GM18907 (cell line): Measurements from ENCODE around the gene PPP1R1B.
"Not testable (repeated sequence)": the region's sequence is repeated elsewhere in the genome, so short reads cannot be mapped to it uniquely, and the experiment has no call there.

Experiments used
- ATAC-seq: cut with Tn5 transposase; IDR thresholded peaks from one replicate; pipeline ENCODE4 v1.9.1; 2021; ENCODE audit warnings: mild to moderate bottlenecking, moderate library complexity; ENCODE audit not compliant: unreplicated experiment

Gene PPP1R1B

DNA sequence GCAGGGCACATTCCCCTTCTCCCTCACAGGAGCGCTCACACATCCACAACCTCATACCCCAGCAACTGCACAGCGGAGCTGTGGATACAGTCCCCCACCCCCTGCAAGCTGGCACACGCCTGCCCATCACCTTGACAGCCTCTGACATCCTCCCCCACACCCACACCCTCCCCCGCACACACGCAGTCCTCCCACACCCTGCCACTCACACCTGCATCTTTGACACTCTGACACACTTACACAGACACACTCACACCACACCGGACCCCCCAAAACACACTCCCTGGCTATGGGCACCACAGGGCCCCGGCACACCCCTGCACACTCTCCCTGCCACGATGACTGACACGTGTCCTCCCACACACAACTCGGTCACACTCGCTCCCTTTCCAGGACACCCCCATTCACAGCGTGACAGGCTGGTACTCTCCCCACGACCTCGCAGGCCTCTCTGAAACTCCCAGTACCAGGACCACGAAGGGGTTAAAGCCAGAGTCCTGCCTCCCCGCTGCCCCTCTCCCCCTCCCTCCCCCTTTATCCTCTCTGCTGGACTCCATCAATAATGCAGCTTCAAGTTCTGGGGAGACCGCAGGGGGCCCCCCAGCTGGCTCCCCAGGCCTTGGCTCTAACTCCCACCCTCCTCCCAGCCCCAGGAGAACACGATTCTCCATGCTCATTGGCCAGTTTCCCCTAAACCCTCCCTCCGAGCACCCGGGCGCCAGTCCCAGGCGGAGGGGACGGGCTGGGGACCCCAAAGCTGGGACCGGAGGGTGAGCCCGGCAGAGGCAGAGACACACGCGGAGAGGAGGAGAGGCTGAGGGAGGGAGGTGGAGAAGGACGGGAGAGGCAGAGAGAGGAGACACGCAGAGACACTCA lies at the start of gene PPP1R1B:
Gene PPP1R1B (plus strand): TSS at position 782 of the 876 bp plus-strand sequence. CDS start 441 bp downstream, outside the sequence.
- no peak for ATAC-seq

DNA sequence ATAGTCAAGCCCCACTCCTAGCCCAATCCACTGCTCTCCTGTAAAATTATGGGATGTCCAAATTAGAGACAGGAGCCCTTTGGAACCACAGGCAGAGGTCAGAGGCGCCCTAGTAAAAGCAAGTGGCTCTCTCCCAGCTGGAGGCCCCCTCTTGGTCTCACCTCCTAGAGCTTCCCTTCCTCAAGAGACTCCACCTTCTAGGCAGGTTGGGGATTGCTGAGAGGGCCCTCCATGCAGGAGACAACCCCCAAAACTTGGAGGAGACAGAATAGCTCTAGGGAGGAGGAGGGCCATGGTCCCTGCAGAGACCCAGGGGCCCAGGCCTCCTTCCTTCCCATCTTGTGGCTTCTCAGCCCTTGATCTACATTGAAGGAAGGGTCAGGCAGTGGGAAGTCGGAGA lies 48.5 kb upstream of the PPP1R1B start:
- ATAC-seq, result no peak

DNA sequence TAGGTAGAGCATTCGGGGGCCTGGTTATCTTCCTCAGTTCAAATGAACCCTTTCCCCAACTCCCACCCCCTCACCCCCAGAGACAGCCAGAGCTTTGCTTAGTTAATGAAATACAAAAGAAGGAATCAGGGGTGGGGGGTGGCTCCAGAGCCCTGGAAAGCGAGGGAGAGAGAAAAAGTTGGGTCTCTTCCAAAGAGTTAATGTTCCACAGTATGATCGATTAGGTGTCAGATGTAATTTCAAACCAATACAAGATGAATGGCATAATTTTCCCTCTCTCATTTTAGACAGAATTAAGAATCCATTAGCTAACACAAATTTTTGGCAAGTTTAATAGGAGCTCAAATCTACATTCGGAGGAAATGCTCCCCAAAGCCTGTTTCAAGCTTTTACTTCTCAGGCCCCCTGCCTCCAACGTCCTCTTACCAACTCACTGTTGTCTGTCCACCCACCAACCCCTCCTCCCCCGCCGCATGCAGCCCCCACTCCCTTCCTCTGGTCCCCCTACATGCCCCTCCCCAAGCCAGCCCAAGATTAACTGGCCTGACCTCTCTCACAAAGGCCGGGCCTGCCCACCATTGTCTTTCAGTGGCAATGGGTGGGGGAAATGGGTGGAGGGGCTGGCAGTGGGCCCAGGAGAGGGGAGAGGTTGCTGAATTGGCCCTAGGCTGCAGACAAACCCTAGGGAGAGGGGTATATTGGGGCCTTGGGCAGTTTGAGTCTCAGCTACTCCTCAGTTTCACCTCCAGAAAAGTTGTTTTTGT lies 47.3 kb upstream of the PPP1R1B start:
- ATAC-seq, result no peak

DNA sequence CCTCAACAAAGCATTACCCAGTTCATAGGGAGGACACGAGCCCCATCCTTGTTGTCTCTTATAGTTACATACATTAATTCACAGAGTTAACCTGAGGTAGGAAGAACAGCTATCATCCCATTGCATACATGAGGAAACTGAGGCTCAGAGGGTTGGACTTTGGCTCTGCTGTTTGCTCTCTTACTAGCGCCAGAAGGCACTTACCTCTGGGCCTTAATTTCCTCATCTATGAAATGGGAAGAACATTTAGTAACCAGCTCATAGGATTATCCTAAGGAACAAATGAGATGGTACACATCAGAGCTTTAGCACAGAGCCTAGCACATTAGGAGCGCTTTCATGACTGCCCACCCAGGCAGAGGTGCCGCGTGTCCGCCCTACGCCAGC lies 46.7 kb upstream of the PPP1R1B start:
- ATAC-seq, result no peak

DNA sequence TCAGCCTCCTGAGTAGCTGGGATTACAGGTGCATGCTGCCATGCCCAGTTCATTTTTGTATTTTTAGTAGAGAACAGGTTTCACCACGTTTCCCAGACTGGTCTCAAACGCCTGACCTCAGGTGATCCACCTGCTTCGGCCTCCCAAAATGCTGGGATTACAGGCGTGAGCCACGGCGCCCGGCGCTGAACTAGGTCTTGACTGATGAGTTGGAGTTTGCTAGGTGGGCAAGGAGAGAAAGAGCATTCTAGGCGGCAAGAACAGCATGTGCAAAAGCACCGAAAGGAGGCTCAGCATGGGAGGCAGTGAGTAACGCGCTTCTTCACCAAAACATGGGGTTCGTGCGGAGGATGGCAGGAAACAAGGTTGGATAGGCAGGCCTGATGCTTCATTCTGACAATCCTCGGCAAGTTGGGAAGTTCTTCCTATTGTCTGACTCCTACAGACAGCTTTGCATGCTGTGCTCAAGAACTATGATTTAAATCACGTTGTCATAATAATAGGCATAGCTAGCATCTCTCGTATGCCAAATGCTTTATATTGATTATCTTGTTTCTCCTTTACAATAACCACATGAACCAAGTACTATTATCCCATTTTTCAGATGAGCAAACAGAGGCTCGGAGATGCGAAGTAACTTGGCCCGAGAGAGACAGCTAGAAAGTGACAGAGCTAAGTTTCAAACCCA lies 45.5 kb upstream of the PPP1R1B start:
- ATAC-seq, result no peak

DNA sequence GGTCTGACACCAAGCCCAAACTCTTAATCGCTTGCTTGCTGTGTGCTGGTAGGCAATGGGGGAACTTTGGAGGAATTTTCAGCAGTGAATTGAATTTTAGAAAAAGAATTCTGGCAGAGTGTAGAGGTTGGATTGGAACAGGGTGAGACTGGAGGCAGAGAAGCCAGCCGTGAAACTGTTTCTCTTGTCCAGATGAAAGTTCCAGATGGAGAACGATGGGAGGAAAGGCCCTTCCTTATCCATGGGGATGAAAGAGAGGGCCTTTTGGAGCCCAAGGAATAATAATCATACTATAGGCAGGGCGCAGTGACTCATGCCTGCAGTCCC lies 45.0 kb upstream of the PPP1R1B start:
- no peak for ATAC-seq

DNA sequence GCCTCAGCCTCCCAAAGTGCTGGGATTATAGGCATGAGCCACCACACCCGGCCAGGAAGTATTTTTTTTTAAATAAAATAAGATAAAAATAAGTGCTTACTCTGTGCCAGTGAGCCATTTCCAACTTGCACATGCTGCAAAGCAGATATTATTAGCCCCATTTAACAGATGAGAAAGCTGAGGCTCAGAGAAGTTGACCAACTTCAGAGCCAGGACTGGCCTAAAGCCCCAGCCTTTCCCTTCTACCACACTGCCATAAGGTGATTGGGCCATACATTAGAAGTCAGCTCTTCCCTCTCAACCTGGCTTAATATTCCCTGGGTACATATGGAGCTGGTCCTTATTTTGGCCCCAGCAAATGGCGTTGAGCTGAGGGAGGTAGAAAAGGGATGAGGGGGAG lies 44.1 kb upstream of the PPP1R1B start:
- no peak for ATAC-seq

DNA sequence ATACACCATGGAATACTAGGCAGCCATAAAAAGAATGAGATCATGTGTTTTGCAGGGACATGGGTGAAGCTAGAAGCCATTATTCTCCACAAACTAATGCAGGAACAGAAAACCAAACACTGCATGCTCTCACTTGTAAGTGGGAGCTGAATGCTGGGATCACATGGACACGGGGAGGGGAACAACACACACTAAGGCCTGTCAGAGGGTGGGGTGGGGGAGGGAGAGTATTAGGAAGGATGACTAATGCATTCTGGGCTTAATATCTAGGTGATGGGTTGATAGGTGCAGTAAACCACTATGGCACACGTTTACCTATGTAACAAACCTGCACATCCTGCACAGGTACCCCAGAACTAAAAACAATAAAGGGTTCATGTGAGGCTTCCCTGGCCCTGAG lies 36.6 kb upstream of the PPP1R1B start:
- ATAC-seq, result not testable (repeated sequence)

DNA sequence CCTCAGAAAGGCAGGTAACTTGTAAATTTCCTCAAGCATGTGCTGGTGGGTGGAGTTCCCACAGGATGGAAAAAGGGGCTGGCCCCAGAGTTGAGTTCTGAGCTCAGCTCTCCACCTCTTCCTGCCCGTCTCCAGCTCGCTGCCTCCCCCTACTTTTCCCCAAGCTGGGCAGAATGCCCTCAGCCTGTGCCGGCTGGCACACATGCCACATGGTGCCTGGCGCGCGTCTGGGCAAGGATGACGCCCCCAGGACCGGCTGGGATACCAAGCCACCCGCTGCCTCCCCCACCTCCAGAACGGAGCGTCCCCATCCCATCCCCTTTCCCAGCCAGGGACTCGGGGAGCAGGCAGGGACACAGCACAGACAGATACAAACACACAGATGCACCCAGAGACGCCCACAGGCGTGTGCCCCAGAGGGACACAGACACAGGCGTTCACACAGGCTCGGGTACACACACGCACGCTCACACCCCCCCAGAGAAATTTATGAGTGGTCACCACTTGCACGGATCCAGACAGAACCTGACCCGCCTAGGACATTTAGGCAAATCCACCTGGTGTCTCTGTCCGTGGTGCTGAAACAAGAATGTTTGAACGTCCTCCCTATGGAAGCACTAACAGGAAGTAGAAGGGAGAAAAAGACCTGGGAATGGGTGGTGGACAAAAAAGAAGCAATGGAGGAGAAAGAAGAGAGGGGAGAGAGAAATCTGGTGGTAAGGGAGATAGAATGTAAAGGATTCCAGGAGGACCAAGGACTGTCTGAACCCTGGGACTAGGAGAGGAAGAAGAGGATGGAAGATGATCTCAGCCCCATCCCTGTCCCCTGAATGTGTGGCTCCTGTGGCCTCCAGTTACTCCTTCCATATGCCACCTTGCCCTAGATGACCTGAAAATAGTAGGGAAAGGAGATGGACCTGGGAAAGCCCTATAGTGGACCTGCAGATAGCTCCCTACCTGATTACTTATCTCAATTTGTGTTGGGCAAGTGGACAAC lies 34.5 kb upstream of the PPP1R1B start:
- ATAC-seq, result no peak

DNA sequence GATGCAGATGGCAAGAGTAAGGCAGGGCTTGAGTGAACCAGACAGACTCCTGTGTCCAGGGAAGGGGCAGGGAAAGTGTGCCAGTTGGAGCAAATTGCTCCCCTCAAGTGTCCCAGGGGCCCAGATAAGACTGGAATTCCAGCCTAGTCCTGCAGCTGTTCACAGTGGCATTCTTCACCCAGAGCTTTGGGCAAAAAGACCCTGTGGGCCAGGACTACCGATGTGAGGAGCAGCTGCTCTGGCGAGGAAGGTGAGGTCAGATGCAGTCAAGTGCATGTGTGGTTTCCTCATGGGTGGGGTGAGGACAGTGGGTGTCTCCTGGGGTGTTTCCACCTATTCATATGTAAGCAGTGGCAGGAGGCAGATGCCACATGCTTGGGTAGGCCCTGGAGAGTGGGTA lies 33.4 kb upstream of the PPP1R1B start:
- no peak for ATAC-seq

DNA sequence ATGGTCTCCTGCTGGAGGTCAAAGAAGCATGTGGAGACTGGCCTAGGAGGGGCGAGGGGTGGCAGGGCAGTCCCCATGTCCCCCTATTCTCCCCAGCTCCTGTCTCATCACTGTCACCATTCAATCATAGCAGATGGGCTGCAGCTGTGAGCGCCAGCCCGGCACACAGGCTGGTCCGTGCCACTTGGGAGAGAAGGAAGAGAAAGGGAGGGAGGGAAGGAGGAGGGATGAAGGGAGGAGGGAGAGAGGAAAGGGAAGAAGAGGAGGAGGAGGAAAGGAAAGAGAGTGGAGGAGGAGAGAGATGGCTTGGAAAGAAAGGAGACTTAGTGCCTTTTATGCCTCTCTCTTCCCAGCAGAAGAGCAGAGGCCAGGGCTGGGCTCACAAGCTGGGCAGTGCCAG lies 31.5 kb upstream of the PPP1R1B start:
- no peak for ATAC-seq

DNA sequence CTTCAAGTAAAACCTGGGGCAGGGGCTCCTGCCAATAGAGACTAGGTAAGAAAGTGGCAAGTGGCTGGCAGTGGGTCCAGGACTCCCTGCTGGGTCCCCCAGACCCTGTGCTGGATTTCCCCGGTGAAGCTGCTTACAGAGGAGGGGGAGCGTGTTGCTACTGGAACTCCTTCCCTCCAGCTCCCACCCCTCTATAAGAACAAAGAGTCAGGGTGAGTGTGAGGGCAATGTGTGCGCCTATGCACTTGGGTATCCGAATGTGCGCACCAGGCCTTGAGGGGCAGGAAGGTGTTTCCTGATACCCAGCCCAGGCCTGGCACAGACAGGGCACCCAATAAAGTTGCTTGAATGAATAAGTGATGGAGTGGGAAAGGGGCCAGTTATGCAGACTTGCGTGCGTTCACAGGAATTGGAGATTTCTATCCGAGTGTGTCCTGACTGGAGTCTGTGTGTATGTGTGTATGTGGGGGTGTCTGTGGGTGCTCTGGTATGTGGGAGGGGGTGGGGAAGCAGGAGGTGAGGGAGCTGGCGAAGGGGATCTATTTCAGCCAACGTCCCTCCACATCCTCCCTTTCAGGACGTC lies 30.7 kb upstream of the PPP1R1B start:
- ATAC-seq, result no peak

DNA sequence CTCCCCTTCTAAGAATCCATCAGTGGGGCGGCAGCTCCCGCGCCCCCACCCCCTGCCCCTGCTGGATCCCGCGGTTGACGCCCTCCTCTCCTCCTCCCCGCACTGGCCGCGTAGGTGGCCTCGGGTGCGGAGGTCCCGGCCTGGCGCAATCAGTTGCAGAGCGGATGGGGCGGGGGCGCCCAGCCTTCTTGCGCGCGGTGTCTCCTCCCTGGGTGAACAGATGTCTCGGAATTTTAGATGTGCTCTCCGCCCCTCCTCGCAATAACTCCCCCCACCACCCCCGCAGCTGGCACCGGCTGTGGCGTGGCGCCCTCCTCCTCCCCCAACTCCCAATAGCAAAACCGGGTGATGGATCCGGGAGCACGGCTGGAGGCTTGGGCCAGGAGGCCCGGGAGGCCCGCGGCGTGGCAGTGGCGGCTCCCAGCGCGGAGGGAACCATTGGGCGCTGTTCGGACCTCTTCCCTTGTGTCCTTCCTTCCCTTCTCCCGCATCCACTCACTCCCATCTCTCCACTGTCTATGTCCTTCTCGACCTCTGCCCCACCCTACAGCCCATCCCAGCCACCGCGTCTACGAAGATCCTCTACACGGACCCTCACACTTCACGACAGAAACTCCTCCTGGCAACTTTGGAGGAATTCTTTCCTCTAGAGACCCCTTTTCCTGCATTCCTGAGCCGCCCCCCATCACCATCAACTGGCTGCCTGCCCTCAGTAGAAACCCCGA lies 30.0 kb upstream of the PPP1R1B start:
- ATAC-seq, result no peak

DNA sequence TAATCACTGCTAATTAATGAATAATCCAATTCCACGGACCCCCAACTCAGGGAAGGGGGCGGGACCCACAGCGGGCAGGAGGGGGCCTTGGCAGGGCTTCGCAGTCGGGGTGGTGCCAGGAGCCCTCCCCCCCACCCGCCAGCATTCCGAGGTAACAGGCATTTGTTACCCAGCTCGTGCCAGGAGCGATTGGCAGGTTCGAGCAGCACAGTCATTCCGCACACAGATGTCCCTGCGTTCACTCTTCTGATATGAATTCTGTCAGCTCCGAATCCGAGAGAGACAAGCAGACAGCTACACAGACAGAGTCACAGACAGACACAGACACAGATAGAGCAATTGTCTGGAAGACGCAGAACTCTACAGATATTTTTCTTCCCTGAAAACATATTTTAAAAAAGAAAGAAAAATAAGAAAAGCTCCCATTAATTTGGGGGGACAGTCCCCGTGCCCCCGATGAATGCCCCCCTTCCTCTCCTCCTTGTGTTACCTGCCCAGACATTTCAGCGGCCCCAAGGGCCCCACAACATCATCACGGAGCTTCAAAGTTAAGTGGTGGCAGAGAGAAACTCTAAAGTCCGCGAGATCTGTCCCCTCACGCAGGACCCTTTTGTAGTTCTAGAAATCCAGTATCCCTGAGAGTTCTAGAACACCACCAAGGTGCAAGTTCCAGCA lies 29.2 kb upstream of the PPP1R1B start:
- no peak for ATAC-seq

DNA sequence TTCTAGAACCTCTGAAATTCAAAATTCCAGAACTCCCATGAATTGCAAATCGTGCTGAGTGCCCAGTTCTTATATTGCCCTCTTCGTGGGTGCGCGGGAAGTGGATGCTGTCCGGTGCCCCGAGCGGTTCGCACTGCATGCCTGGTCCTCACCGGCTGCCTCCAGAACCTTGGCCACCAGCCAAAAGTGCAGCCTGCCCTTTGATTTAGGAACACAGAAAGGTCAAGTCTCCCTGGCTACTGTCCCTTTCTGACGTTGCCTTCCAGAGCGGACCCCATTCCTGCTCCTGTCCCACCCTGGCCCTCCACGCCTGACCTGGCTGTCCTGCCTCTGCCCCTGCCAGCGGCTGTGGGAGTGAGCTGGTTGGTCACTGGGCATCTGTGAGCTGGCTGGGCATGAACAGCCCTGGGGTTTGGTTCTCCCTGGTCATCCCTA lies 28.7 kb upstream of the PPP1R1B start:
- no peak for ATAC-seq

DNA sequence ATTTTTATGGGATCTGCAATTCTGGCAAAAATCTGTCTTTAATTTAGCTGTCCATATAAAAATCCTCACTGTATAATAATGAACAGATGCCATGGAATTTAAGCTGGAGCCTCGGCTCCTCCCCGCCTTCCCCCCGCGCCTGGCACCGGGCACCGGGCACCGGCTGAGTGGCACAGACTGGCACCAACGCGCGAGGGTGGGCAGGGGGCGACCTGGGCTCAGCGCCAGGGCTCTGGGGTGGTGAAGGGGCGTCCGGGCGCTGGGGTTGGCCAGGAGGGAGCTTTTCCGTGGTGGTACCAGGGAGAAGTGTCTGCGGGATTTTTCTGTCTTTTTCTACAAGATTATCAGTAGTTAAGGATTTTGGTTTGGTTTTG lies 28.1 kb upstream of the PPP1R1B start:
- no peak for ATAC-seq

DNA sequence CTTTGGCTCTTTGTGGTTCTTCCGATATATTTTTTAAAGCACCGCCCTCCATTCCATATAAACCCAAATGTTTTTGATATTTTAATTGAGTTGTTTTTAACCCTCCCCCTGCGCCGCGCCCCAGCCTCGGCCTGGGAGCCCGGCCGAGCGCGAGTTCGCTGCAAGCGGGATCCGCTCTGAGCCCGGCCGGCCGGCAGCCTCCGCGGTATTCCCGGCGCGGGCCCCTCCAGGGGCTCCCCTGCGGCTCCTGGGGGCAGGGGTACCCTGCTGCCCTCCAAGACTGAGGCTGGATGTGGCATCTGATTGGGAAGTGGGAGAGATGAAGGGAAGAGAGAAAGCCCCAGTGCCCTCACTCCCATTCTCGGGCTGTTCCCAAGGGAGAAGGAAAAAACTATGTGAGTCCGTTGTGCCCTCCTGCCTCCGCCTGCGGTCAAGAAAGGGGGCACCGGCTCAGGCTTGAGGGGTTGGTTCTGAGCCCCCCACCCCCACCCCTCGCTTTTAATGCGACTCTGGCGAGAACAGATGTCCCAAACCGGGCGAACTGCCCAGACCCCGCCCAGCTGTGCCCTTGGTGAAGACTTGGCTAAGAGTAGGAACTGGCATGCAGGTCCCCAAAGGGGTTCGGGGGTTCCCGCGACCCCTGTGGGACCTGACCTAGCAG lies 27.6 kb upstream of the PPP1R1B start:
- no peak for ATAC-seq

DNA sequence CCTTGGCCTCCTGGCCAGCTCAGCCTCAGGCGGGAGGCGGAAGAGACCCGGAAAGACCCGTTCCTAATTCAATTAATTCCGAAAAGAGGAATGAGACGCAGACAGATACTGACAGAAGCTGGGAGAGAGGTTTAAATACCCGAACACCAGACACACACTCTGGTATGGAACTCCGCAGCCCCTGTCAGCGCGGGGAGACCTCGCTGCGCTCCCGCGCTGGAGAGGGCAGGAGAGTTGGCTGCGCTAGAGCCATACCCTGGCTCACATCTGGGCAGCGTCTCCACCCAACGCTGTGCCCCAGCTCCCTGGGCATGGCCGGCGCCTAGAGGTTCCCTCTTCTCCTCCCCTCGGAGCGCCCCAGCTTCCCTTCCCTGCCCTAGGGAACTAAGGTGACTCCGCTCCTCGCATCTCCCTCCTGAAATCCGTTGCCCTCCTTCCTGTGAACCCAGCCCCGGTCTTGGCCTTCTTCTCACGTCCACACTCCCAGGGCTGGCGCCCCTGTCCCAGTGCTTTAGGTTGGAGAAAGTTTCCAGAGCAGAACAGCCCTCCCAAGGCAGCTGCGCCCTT lies 27.0 kb upstream of the PPP1R1B start:
- ATAC-seq, result no peak
